IPS-15b (cell line): ENCODE results near the gene WNK3.

Source experiments
- H3K27me3 ChIP-seq: one replicate; pipeline ENCODE4 v1.6.1; 2013; ENCODE audit warnings: low read length; ENCODE audit not compliant: control insufficient read depth, insufficient read depth
- H3K36me3 ChIP-seq: one replicate; pipeline ENCODE4 v1.6.1; 2013; ENCODE audit warnings: low read length; ENCODE audit not compliant: control insufficient read depth, insufficient read depth
- H3K4me1 ChIP-seq: one replicate; pipeline ENCODE4 v1.6.1; 2013; ENCODE audit warnings: mild to moderate bottlenecking, low read length; ENCODE audit not compliant: control insufficient read depth, insufficient read depth
- H3K4me3 ChIP-seq: one replicate; pipeline ENCODE4 v1.5.1; 2013; ENCODE audit warnings: low read depth, low read length
- H3K9ac ChIP-seq: one replicate; pipeline ENCODE4 v1.6.1; 2013; ENCODE audit warnings: low read depth, mild to moderate bottlenecking, low read length
- H3K9me3 ChIP-seq: one replicate; pipeline ENCODE4 v1.6.1; 2013; ENCODE audit warnings: mild to moderate bottlenecking, low read length; ENCODE audit not compliant: control insufficient read depth, insufficient read depth

The WNK3 gene

DNA sequence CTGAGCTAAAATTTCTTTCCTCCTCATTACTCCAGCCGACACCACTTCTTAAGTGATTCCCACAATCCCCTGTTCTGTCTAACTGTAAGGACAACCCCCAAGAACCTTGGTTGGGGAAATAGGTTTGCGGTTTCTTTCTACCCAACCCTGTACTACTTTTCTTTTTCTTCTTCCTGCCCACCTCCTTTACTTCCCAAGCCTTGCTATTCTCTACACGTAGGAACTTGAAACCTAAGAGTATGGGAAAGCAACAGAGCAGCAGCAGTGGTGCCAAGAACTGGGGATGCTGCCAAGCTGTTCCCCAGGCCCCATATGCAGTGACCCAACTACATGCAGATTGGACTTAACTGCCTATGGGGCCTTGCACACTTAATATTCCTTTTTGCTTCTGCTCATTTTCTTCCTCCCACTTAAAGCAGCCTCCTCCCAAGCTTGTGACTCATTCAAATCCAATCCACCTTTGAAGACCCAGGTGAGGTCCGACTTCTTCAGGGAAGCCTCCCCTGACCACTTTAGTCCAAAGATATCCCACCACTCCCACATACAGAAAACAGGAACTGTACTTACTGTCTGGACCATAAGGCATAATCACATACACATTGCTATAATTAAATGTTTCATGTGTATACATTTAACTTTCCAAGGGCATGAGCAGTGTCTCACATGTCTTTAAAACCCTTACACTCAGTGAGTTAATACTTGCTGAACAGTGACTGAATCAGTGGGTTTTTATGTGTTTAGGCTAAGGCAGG lies 176.5 kb downstream of the WNK3 start:
- no peak overlapping the region for H3K9ac ChIP-seq
- no peaks in the 10 kb centered on the region for H3K36me3 ChIP-seq
- H3K9me3 ChIP-seq, result no peaks in the 10 kb centered on the region
- H3K4me1 ChIP-seq, result no peaks in the 10 kb centered on the region
- no peaks in the 10 kb centered on the region for H3K27me3 ChIP-seq
- H3K4me3 ChIP-seq, result peak overlapping the region; percentile 61

DNA sequence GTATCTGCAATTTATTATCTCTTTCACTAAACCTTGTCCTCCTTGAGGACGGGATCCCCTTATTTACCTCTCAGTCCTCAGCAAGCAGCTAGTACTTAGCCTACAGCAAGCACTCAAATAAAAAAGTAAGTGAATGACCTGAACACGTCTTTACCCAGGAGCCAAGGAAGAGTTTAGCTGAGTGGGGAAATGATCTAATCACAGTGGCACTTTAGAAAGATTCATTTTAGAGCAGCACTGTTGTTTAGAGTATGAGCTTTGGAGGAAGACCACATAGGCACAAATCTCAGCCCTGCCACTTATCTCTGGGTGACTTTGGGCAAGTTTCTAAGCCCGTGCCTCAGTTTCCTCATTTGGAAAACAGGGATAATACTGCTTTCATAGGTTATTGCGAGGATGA lies 177.4 kb downstream of the WNK3 start:
- no peaks in the 10 kb centered on the region for H3K36me3 ChIP-seq
- H3K27me3 ChIP-seq, result no peaks in the 10 kb centered on the region
- no peak overlapping the region for H3K9ac ChIP-seq
- no peaks in the 10 kb centered on the region for H3K9me3 ChIP-seq
- H3K4me1 ChIP-seq, result no peaks in the 10 kb centered on the region
- peak overlapping the region; percentile 5 for H3K4me3 ChIP-seq

DNA sequence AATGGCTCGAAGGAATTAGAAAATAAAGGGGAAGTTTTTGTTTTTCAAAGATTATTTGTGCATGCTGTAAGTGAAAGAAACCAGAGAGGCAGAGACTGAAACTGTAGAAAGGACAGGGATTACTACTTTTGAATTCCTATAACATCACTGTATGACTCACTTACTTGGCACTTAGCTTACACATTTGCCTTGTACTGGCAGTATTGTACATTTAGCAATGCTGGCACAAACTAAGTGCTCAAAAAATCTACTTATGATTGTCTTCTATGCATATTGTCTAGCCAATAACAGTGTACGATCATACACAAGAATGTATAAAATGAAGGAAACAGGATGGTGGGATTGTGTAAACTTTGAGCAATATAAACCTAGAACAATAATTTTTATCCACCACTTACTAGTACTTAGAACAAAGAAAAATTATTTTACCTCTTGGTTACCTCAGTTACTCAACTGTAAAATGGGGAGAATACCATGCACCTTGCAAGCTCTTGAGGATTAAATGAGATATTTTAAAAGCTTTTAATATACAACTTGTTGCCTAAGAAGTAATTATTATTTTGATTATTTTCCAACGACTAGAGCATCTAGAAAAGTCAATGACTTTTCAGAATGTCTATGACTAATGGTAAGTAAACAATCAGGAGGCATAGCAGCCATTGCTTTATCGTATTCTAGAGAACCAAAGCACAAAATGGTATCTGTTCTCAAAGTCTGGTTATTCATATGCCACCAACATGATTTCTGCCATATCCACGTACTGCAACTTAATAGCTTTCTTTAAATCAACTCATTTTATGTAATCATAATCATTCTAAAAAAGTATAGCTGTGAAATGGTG lies 179.5 kb downstream of the WNK3 start:
- H3K27me3 ChIP-seq, result no peaks in the 10 kb centered on the region
- no peak overlapping the region for H3K9ac ChIP-seq
- no peak overlapping the region for H3K4me3 ChIP-seq
- H3K4me1 ChIP-seq, result no peaks in the 10 kb centered on the region
- H3K36me3 ChIP-seq, result no peaks in the 10 kb centered on the region
- H3K9me3 ChIP-seq, result no peaks in the 10 kb centered on the region

DNA sequence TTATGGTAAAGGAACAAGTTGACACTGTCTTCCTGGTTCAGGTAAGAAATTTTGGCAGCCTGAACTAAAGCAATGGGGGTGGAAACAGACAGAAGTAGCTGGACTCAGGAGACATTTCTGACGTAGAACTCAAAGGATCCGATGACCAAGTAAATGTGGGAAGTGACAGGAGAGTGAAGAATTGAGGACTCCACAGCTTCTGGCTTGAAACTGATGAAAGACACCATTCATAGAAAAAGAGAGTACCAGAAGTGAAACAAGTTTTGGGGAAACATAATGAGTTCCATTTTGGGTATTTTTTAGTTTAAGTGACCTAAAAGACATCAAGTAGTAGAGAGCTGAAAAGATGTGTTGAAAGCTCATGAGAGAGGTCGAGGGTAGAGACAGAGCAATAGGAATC lies 180.5 kb downstream of the WNK3 start:
- no peaks in the 10 kb centered on the region for H3K27me3 ChIP-seq
- H3K4me1 ChIP-seq, result no peaks in the 10 kb centered on the region
- no peaks in the 10 kb centered on the region for H3K9me3 ChIP-seq
- H3K9ac ChIP-seq, result no peak overlapping the region
- no peak overlapping the region for H3K4me3 ChIP-seq
- no peaks in the 10 kb centered on the region for H3K36me3 ChIP-seq

DNA sequence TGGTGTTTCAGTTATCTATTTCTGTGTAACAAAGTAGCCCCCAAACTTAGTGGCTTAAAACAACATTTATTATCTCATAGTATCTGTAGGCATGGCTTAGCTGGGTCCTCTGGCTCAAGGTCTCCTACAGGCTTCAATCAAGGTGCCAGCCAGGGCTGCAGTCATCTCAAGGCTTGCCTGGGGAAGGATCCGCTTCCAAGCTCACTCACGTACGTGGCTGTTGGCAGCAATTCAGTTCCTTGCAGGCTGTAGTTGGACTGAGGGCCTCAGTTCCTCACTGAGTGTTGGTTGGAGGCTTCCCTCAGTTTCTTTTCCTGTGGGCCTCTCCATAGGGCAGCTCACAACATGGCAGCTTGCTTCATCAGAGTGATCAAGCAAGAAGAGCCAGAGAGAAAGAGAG lies 184.1 kb downstream of the WNK3 start:
- no peaks in the 10 kb centered on the region for H3K4me1 ChIP-seq
- H3K36me3 ChIP-seq, result no peaks in the 10 kb centered on the region
- H3K27me3 ChIP-seq, result no peaks in the 10 kb centered on the region
- no peaks in the 10 kb centered on the region for H3K9me3 ChIP-seq
- H3K9ac ChIP-seq, result no peak overlapping the region
- no peak overlapping the region for H3K4me3 ChIP-seq

DNA sequence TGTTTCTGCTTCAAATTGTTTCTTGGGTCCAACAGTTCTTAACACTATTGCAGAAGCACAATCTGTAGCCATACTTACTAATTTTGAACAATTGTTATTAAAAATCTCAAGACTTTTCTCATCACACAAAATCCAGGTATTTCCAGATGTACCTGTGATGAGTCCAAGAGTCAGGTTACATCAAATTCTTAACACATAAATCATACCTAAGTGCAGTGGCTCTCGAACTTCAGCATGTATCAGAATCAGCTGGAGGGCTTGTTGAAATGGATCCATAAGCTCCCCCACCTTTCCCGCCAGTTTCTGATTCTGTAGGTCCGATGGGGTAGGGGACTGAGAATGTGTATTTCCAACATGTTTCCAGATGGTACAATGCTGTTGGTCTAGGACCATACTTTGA lies 185.4 kb downstream of the WNK3 start:
- Histone ChIP-seq H3K27me3 (no peaks in the 10 kb centered on the region), H3K9me3 (no peaks in the 10 kb centered on the region), H3K36me3 (no peaks in the 10 kb centered on the region), H3K4me3 (no peak overlapping the region), H3K9ac (no peak overlapping the region), H3K4me1 (no peaks in the 10 kb centered on the region)

DNA sequence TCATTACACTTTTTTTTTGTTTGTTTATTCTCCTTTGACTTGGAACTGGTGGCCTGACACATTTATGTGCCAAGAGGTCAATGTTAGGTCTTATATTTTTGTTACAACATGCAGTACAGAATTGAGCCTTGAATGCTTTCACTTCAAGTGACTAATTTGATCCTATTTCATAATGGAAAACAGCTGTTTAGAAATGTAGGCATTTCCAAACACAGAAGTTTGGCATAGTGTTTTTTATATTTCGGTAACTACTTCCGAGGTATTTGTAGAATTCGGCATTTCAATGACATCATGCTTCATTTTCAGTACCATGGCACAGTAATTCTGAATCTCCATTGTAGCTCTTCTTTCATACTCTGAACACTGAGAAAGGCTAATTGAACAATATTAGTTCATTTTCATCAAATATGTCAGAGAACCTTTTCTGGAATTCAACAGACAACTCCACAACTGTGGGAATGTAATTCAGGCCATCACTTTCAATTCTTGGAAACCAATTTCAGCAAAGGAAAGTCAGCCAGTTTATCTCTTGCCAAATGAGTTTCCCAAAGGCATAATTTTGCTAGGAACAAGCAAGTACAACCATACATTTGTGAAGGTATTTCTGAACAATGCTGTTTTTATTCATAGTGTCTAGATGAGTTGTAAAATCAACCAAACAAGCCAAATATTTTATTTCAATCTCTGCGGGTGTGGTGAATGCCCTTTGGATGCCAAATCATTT lies 186.2 kb downstream of the WNK3 start:
- H3K36me3 ChIP-seq, result no peaks in the 10 kb centered on the region
- no peak overlapping the region for H3K9ac ChIP-seq
- H3K4me3 ChIP-seq, result no peak overlapping the region
- H3K27me3 ChIP-seq, result no peaks in the 10 kb centered on the region
- no peaks in the 10 kb centered on the region for H3K4me1 ChIP-seq
- H3K9me3 ChIP-seq, result no peaks in the 10 kb centered on the region

DNA sequence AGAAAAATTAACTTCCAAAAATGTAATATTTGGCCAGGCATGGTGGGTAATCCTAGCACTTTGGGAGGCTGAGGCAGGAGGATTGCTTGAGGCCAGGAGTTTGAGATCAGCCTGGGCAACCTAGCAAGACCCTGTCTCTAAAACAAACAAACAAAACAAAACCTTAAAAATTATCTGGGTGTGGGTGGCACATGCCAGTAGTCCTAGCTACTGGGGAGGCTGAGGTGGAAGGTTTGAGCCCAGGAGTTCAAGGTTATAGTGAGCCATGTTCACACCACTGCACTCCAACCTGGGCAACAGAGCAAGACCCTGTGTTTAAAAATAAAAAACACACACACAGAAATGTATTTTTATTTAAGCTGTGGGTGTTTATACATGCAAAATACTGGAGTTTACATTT lies 186.8 kb downstream of the WNK3 start:
- Histone ChIP-seq H3K27me3 (no peaks in the 10 kb centered on the region), H3K36me3 (no peaks in the 10 kb centered on the region), H3K9ac (no peak overlapping the region), H3K9me3 (no peaks in the 10 kb centered on the region), H3K4me3 (no peak overlapping the region), H3K4me1 (no peaks in the 10 kb centered on the region)

DNA sequence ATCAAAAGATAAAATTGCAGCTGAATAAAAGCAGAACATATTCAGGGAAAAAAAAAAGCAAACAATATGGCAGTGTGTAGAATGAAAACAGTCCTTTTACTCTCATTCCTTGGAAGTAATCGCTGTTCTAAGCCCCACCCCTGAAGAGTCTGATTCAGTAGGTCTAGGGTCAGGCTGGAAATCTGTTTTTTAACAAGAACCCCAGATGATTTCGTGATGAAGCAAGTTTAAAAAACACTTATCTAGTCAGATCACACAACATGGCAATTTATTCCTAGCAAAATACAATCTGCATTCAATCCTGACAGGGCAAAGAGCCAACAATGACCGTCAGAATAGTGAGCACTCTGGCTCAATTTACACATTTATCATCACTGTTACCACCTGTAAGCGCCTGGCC lies 190.9 kb downstream of the WNK3 start:
- Histone ChIP-seq H3K4me3 (no peak overlapping the region), H3K27me3 (no peaks in the 10 kb centered on the region), H3K9ac (no peak overlapping the region), H3K36me3 (no peaks in the 10 kb centered on the region), H3K9me3 (no peaks in the 10 kb centered on the region), H3K4me1 (no peaks in the 10 kb centered on the region)

DNA sequence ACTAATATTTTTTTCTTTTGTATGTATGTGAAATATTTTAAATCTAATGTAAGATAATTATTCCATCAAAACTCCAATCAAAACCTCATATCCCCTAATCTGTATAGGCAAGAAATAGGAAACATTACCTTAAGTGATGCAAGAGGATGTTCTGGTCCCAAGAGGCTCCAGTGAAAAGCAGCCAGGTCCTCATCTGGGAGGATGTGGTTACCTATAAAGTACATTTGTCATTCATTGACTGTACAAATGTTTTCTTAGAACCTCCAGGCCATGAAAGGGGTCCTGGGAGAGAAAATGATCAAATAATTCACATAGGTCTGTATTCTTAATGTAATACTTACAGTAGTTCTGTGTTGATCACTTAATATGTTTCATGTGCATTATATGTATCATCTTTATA lies 200.3 kb downstream of the WNK3 start:
- Histone ChIP-seq H3K36me3 (no peaks in the 10 kb centered on the region), H3K9ac (no peak overlapping the region), H3K4me3 (no peak overlapping the region), H3K27me3 (no peaks in the 10 kb centered on the region), H3K9me3 (no peaks in the 10 kb centered on the region), H3K4me1 (no peaks in the 10 kb centered on the region)
